ENCODE results near the gene SYCE3.

The SYCE3 gene

DNA sequence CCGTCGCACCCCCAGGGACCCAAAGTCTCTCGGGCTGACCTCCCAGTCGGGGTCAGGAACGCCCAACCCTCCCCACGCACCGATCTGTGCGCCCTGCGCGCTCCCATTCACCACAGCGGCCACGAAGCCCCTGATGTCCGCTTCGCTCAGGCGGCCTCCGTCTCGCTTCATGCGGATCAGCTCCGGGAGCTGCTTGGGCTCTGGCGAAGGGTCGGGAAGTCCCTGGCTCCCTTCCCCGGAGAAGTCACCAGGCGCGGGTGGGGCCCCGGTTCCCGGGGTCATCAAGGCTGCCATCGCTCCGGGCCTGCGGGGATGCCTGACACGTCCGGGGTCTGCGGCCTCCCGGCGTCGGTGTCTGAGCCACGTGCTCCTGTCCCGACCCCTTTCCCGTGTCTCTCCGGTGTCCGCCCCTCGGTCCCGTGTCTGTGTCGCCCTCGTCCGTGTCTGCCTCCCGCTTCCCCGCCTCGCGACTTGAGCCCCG, 33.3 kb downstream of the SYCE3 start:
- H3K4me1 Mint-ChIP-seq: peaks cover 40% of the 10 kb centered on the region
- peaks cover 10% of the 10 kb centered on the region for H3K36me3 Mint-ChIP-seq (ENCODE audit: low read depth)
- no peak overlapping the region for H3K4me3 Mint-ChIP-seq
- no peak for DNase-seq
- TF ChIP-seq, protein P1, sequence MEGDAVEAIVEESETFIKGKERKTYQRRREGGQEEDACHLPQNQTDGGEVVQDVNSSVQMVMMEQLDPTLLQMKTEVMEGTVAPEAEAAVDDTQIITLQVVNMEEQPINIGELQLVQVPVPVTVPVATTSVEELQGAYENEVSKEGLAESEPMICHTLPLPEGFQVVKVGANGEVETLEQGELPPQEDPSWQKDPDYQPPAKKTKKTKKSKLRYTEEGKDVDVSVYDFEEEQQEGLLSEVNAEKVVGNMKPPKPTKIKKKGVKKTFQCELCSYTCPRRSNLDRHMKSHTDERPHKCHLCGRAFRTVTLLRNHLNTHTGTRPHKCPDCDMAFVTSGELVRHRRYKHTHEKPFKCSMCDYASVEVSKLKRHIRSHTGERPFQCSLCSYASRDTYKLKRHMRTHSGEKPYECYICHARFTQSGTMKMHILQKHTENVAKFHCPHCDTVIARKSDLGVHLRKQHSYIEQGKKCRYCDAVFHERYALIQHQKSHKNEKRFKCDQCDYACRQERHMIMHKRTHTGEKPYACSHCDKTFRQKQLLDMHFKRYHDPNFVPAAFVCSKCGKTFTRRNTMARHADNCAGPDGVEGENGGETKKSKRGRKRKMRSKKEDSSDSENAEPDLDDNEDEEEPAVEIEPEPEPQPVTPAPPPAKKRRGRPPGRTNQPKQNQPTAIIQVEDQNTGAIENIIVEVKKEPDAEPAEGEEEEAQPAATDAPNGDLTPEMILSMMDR (IDR thresholded peaks at IDR 0.05): no peak
- H3K27ac Mint-ChIP-seq: no peak overlapping the region
- no peaks in the 10 kb centered on the region for H3K9me3 Mint-ChIP-seq
- H3K27me3 Mint-ChIP-seq (ENCODE audit: low read depth, poor library complexity): peaks cover 52% of the 10 kb centered on the region

DNA sequence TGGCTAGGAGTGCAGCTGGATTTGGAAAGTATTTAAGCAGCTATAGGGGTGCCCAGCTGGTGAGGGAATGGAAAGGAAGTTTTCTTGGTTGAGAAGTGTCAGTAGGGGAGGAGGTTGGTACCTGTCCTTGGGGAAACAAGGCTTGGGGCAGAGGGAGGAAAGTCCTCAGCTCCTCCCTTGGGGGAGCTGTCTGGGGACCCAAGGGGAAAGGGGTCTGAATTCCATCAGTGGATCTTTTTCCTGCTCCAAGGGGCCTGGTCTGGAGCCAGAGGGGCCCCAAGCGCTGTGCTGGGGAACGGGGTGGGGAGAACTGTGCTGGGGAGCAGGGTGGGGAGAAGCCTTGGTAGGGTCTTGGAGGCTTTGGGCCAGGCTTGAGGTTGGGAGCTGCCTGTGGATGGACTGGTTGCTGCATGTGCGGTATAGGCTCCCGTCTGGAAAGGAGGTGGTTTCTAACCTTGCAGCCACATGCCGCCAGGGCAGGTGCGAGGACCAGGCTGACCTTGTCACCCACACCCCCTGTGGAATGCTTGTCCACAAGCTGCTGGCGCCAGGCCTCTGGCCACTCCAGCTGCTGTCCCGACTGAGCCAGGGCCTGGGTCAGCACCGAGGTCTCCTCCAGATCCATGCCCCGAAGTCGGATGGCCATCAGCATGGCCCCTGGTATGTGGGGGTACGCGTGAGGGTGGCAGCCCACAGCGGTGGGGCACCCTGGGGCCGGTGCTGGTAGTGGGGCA, 33.9 kb downstream of the SYCE3 start:
- no peak overlapping the region for H3K27ac Mint-ChIP-seq
- TF ChIP-seq, protein P1 (IDR thresholded peaks at IDR 0.05): no peak
- no peak overlapping the region for H3K4me3 Mint-ChIP-seq
- no peak for DNase-seq
- H3K9me3 Mint-ChIP-seq: no peaks in the 10 kb centered on the region
- H3K4me1 Mint-ChIP-seq: peaks cover 37% of the 10 kb centered on the region
- H3K36me3 Mint-ChIP-seq (ENCODE audit: low read depth): peaks cover 12% of the 10 kb centered on the region
- H3K27me3 Mint-ChIP-seq (ENCODE audit: low read depth, poor library complexity): peaks cover 52% of the 10 kb centered on the region

DNA sequence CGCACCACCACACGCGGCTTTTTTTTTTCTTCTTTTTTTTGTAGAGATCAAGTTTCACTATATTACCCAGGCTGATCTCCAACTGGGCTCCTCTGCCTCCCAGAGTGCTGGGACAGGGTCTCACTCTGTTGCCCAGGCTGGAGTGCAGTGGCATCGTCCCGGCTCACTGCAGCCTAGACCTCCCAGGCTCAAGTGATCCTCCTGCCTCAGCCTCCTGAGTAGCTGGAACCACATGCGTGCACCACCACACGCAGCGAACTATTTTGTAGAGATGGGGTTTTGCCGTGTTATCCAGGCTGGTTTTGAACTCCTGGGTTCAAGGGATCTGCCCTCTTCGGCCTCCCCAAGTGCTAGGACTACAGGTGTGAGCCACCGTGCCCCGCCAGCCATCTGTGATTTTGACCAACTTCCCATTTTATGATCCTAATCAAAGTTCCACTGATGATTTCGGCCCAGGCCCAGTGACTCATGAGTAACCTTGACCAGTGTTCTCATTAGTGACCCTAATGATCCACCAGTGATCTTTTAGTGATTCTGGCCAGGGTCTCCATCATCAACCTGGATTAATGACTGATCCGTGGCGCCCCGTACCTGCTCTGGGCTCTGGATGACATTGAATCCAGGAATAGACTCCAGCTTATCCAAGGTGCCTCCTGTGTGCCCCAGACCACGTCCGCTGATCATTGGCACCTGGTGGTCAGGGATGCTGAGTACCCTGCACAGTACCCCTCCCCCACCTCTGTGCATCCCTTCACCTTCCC, 34.6 kb downstream of the SYCE3 start:
- H3K36me3 Mint-ChIP-seq (ENCODE audit: low read depth): peaks cover 12% of the 10 kb centered on the region
- no peak for DNase-seq
- H3K27ac Mint-ChIP-seq: no peak overlapping the region
- H3K9me3 Mint-ChIP-seq: no peaks in the 10 kb centered on the region
- TF ChIP-seq, protein P1 (IDR thresholded peaks at IDR 0.05): no peak
- peaks cover 29% of the 10 kb centered on the region for H3K4me1 Mint-ChIP-seq
- peak overlapping the region; percentile 72 for H3K4me3 Mint-ChIP-seq
- peaks cover 46% of the 10 kb centered on the region for H3K27me3 Mint-ChIP-seq (ENCODE audit: low read depth, poor library complexity)

DNA sequence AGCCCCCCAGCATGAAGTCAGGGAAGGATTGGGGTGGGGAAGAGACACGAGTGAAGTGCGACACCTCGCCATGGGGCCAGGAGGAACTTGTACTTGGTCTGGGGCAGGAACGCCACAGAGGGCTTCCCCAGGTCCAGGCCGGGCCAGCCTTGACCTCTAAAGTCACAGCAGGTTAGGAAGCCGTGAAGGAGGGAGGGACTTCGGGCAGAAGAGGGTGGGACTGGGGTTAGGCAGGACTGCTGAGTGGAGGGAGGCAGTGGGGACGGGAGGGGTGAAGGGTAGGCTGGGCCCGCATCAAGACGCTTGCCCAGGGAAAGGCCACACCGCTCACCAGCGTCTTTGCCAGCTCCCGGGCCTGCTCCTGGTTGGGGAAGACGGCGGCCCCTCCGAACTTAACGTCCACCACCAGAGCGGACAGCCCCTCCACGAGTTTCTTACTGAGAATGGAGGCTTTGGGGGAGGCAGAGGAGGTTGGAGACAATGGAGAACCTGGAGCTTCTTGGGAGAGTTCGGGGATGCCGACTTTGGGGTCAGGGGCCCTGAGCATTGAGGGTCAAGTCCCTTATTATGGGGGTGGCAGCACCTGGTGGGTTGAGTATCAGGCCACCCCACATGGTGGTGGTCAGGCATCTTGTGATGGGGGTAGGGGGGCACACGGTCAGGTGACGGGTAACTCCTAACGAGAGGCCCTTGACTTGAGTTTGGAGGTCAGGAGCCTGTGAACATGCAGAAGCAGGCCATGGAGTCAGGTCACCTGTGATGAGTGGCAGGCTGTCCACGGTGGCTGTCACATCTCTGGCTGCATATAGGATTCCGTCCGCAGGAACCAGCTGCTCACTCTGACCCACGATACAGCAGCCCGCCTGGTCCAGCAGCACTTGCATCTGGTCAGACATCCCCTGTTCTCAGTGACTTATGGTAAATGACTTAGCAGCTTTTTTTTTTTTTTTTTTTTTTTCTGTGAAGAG, 35.6 kb downstream of the SYCE3 start:
- no peak overlapping the region for H3K27ac Mint-ChIP-seq
- peaks cover 40% of the 10 kb centered on the region for H3K27me3 Mint-ChIP-seq (ENCODE audit: low read depth, poor library complexity)
- no peaks in the 10 kb centered on the region for H3K9me3 Mint-ChIP-seq
- DNase-seq: no peak
- H3K4me3 Mint-ChIP-seq: peak overlapping the region; percentile 72
- peaks cover 23% of the 10 kb centered on the region for H3K4me1 Mint-ChIP-seq
- peaks cover 12% of the 10 kb centered on the region for H3K36me3 Mint-ChIP-seq (ENCODE audit: low read depth)
- TF ChIP-seq, protein P1 (IDR thresholded peaks at IDR 0.05): no peak

DNA sequence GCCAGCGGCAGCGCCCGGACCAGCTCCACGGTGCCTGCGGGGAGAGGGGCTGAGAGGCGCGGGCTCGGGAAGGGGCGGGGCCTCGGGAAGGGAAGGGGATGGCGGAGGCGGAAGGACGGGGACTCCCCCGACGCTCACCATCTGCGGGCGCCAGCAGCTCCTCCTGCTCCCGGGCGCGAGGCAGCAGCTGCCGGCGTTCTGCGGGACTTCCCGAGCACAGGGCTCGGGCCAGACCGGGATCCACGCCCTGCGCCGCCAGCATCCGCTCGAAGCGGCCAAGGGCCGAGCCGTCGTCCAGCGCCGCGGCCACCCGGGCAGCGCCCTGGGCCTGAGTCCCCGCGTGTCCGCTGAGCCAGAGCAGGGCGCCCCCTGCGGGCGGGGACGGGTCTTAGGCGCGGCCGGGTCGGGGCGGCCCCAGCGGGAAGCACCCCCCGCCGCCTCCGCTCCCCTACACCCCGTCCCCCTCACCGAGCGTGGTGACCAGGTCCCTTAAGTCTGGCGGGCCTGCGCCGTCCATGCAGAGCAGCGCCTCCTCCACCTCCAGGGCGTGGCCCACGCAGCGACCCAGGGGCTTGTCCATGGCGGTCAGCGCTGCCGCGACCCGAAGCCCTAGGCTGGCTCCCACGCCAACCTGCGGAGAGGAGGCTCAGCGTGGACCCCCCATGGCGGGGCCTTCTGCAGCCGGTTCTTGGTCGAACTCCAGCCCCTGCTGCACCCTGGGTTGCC, 36.4 kb downstream of the SYCE3 start:
- TF ChIP-seq, protein P1 (IDR thresholded peaks at IDR 0.05): peak; percentile 51
- peak overlapping the region; percentile 72 for H3K4me3 Mint-ChIP-seq
- H3K27ac Mint-ChIP-seq: no peak overlapping the region
- peaks cover 38% of the 10 kb centered on the region for H3K27me3 Mint-ChIP-seq (ENCODE audit: low read depth, poor library complexity)
- H3K9me3 Mint-ChIP-seq: no peaks in the 10 kb centered on the region
- H3K4me1 Mint-ChIP-seq: peaks cover 23% of the 10 kb centered on the region
- peaks cover 12% of the 10 kb centered on the region for H3K36me3 Mint-ChIP-seq (ENCODE audit: low read depth)
- DNase-seq: peak; percentile 84
